ENCODE data around the gene PCA3.

DNA sequence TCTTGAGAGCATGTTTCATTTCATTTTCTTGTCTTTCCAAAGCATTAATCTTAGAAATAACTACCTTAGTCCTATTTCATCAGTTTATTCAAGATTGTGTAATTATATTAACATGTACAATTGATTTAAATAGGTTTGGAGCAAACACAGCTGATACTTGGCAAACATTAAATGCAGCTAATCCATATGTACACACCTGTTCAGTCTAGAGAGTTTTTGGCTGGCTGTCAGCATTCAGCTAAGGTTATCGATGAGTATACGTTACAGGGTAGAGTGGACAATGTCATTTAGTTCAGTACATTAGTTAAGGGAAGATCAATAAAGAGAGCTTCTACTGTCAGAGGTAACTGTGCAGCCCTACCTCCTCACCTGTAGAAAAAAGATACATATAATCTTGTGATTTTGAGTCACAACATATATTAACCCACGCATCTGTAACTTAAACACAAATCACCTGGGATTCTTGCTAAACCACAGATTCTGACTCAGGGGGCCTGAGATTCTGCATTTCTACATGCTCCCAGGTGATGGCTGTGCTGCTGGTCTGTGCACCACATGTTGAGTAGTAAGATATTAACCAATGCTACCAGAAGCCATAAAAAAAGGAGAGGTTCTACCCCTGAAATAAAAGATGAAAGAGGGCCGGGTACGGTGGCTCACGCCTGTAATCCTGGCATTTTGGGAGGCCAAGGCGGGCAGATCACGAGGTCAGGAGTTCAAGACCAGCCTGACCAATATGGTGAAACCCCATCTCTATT lies 34.1 kb upstream of the PCA3 start:
- TF ChIP-seq, protein P1, sequence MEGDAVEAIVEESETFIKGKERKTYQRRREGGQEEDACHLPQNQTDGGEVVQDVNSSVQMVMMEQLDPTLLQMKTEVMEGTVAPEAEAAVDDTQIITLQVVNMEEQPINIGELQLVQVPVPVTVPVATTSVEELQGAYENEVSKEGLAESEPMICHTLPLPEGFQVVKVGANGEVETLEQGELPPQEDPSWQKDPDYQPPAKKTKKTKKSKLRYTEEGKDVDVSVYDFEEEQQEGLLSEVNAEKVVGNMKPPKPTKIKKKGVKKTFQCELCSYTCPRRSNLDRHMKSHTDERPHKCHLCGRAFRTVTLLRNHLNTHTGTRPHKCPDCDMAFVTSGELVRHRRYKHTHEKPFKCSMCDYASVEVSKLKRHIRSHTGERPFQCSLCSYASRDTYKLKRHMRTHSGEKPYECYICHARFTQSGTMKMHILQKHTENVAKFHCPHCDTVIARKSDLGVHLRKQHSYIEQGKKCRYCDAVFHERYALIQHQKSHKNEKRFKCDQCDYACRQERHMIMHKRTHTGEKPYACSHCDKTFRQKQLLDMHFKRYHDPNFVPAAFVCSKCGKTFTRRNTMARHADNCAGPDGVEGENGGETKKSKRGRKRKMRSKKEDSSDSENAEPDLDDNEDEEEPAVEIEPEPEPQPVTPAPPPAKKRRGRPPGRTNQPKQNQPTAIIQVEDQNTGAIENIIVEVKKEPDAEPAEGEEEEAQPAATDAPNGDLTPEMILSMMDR (IDR thresholded peaks at IDR 0.05 in 8 of 11, conservative IDR thresholded peaks at IDR 0.05 in 3 of 11): no peak
- TF ChIP-seq POLR2A (IDR thresholded peaks at IDR 0.05): no peak
